LoVo (cell line): ENCODE data around the gene WHAMM.
"Not testable (repeated sequence)": the region's sequence is repeated elsewhere in the genome, so short reads cannot be mapped to it uniquely, and the experiment has no call there.

Experiments used
- DNase-seq: peaks from one replicate; pipeline ENCODE4 v3.0.0-alpha.2; 2016; ENCODE audit warnings: low spot score

Gene WHAMM

GRCh38 chr15:82838096-82838735, 28.8 kb downstream of the WHAMM start:
- no peak for DNase-seq

DNA sequence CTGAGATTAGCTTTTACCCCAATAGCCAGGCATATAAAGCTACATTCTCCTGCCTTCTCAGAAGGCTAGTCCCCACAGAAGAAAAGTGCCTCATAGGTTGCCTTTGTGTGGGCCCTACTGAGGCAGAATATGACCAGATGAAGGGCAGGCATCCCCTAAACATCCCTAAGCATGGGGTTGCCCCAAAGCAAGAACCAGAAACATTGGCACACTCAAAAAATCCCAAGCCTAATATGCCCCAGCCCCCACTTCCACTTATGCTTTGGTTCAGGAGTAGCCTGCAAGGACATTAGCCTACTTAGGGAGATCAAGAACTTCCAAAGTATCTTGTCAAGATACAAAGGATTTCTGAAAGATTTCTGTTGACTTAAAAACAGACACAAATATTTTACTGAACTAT, 29.7 kb downstream of the WHAMM start:
- DNase-seq, result no peak

DNA sequence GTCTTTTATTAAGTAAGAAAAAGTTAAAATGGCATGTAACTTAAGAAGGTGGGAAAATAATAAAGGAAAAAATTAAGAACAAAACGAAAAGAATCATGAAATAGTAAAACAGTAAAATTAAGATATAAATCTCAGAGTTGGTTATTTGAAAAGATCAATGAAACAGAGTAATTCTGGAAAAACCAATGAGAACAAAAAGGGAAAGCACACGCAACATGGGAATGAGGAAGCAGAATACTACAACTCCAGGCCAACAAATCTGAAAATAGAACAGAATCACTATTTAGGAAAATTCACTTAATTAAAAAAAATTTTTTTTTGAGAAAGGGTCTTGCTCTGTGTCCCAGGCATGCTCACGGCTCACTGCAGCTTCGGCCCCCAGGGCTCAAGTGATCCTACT, 30.7 kb downstream of the WHAMM start:
- no peak for DNase-seq

GRCh38 chr15:82843566-82843965, 34.1 kb downstream of the WHAMM start:
- no peak for DNase-seq

DNA sequence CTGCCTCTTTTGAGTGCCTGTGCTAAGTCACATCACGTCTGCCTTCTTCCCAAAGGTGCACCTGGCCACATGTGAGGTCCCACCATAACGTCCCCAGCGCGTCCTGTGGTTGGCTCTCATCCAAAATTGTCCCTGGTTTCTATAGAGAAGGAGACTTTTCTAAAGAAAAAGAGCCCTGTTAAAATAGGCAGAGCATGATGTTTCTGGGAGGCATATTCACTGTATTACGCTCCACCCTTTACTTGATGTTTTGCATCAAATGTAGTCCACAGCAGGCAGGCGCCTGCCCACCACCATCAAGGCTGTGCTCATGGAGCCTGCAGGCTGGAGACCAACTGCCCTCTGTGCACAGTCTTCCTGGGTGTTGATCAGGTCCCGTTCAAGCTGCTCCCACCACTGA, 36.3 kb downstream of the WHAMM start:
- no peak for DNase-seq

DNA sequence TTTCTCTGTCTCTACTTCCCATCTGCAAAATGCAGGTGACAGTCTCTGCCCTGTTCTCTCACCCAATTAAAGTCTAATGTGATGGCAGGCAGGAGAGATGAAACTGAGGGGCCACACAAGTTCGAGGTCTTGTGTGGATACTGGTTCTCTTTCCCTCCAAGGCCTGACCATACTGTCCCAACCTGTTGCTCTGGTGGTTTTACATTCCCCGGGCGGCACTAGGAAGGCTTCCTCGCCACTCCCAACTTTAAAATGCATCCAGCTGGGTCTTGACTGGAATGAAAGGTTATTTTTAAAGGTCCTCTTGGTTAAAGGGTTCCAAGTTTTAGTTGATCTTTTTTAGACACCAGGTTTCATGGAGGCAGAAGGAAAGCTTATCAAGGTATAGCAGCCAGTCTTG, 37.2 kb downstream of the WHAMM start:
- DNase-seq, result no peak

- no peak for DNase-seq
Measured at GRCh38 chr15:82847703-82848102, 38.3 kb downstream of the WHAMM start.

- no peak for DNase-seq
Measured at GRCh38 chr15:82848241-82848993, 39.0 kb downstream of the WHAMM start.

GRCh38 chr15:82849556-82850512, 40.4 kb downstream of the WHAMM start:
- no peak for DNase-seq

- no peak for DNase-seq
Measured at GRCh38 chr15:82850731-82851130, 41.3 kb downstream of the WHAMM start.

GRCh38 chr15:82851306-82851850, 42.0 kb downstream of the WHAMM start:
- DNase-seq, result no peak

GRCh38 chr15:82851981-82852511, 42.6 kb downstream of the WHAMM start:
- no peak for DNase-seq

DNA sequence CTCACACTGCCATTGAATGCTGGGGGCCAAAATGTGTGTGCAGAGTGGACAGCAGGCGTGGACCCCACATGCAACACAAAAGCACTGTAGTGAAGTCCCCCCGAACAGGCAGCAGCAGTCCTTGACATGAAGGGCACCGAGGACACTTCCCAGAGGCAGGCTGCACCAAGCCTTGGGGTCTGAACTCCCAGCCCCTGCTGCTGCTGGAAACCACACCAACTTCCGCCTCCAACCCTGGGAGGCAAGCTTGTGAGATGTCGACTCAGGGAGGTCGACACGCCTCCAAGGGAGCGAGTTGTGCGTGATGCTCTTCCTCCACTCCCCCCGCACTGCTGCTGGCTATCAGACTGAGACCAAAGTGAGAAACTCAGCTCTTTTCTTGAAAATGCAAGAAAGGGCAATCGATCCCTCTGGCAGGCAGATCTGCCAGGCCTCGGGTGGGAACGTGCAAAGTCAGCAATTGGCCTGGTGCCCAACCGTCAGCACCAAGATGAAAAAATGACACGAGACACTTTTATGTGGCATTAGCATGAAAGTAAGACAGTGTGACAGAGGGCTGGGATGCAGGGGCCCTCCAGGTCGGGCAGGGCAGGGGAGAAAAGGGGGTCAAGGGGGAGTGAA, 43.6 kb downstream of the WHAMM start:
- DNase-seq, result no peak

DNA sequence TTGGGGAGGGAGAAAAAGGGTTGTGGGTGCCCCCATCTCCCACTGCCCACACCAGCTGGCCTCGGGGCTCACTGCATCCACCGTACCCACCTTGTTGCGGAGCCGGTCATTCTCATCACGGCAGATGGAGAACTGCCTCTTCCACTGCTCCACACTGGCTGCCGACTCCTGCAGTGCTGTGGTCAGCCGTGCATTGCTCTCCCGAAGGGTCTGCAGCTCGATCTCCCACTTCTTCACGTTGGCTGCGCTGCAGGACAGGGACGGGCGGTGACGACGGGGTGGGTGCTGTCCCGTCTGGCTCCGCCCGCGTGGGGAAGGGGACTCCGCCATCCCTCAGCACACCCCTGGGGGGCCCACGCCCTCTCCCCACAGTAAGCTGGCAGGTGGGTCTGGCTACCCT, 45.1 kb downstream of the WHAMM start:
- no peak for DNase-seq

DNA sequence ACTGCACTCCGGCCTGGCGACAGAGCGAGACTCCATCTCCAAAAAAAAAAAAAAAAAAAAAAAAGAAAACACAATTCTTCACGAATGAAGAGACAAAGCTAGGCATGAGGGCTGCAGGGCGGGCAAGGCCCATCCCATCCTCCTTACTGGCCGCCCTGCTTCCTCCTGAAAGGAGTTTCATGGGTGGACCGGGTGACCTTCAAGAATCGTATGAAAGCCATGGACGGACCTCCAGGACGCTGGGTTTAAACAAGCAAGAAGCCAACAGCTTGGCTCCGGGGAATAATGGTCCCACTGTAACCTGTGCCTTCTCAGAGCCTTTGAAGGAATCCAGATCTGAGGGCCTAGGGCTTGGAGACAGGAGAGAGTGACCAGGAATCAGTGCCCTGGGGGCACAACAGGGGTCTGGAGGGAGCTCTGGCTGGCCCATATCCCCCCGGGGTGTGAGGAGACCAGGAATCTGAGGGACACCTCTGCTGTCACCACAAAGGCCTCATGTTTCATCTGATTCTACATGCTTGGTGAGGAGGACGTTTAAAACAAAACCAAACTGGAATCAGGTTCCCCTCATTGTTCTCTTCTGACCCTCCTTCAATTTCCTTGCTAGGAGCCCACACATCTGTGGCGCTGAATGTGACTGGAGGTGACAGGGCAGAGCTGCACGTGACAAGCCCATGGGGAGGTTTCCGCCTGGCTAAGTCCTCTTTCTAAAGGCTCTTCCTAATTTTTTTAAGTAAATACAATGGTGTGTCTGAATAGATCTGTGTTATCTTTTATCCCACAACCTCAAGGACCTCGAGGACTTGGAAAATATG, 46.1 kb downstream of the WHAMM start:
- DNase-seq, result no peak

GRCh38 chr15:82856397-82857170, 47.2 kb downstream of the WHAMM start:
- no peak for DNase-seq

GRCh38 chr15:82858932-82859331, 49.5 kb downstream of the WHAMM start:
- no peak for DNase-seq

- DNase-seq, result no peak
Measured at GRCh38 chr15:82862886-82863285, 53.5 kb downstream of the WHAMM start.

DNA sequence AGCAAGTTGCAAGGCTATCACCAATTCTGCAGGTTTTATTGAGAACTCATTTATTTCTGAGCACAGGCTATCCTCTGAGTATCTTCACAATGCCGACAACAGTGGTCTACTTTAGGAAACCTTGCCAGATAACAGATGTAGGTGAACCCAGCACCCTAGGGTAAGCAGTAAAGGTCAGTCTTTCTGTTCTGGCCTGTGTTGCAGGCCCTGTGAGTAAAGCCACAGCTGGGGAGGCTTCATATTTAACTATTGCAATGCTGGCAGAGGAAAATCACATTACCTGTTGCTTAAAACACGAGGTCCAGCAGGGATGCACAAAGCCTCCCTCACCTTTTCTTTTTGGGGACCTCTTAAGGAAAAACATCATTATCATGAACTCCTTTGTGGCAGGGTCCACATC, 55.5 kb downstream of the WHAMM start:
- DNase-seq, result no peak

DNA sequence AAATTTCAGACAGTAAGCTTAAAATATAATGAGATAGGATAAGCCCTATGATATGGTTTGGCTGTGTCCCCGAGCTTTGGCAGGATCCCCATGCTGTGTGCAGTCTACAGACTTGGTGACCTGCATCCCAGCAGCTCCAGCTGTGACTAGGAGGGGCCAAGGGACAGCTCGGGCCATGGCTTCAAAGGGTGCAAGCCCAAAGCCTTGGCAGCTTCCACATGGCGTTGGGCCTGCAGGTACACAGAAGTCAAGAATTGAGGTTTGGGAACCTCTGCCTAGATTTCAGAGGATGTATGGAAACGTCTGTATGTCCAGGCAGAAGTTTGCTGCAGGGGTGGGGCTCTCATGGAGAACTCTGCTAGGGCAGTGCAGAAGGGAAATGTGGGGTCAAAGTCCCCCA, 56.2 kb downstream of the WHAMM start:
- not testable (repeated sequence) for DNase-seq
